Endothelial cell of umbilical vein (primary cell): ENCODE results near the gene NUDT9.

Experiments
- EZH2 ChIP-seq: IDR thresholded peaks from 2 replicates; pipeline ENCODE4 v1.6.1; 2012; ENCODE audit warnings: borderline replicate concordance, low read depth, mild to moderate bottlenecking, moderate library complexity, low read length, inconsistent platforms; ENCODE audit not compliant: severe bottlenecking
- FOS ChIP-seq: IDR thresholded peaks from 2 replicates; pipeline ENCODE4 v1.6.1; 2011; ENCODE audit warnings: mild to moderate bottlenecking, low read length, moderate library complexity, borderline replicate concordance; ENCODE audit not compliant: insufficient read depth
- GATA2 ChIP-seq: IDR thresholded peaks from 2 replicates; pipeline ENCODE4 v1.7.0; 2011; ENCODE audit warnings: low read depth, mild to moderate bottlenecking, moderate library complexity, mixed read lengths, low read length; ENCODE audit not compliant: insufficient read length, insufficient read depth
- POLR2A ChIP-seq: IDR thresholded peaks from 2 replicates; pipeline ENCODE4 v1.6.1; 2012; ENCODE audit warnings: low read depth, mild to moderate bottlenecking, control low read depth, low read length
- POLR2AphosphoS5 ChIP-seq: IDR thresholded peaks from 2 replicates; pipeline ENCODE4 v1.6.1; 2012; ENCODE audit warnings: low read depth, mild to moderate bottlenecking, control low read depth, low read length, moderate library complexity; ENCODE audit not compliant: insufficient read depth
- TF ChIP-seq, protein P1 (sequence below), 2 donors: IDR thresholded peaks; 1 replicate in 1 of 2; 2 replicates in 1 of 2; pipeline ENCODE4 v1.5.1; 2011; ENCODE audit warnings: low read length in 2 of 2, mild to moderate bottlenecking in 2 of 2, moderate library complexity in 2 of 2, control low read depth in 1 of 2, inconsistent platforms in 1 of 2, low read depth in 1 of 2; ENCODE audit not compliant: insufficient read depth in 1 of 2; ENCODE audit errors: extremely low read depth in 1 of 2
- TF ChIP-seq, protein P2 (sequence below): IDR thresholded peaks from 2 replicates; pipeline ENCODE4 v1.6.1; 2011; ENCODE audit not compliant: insufficient read depth, insufficient read length

DNA sequence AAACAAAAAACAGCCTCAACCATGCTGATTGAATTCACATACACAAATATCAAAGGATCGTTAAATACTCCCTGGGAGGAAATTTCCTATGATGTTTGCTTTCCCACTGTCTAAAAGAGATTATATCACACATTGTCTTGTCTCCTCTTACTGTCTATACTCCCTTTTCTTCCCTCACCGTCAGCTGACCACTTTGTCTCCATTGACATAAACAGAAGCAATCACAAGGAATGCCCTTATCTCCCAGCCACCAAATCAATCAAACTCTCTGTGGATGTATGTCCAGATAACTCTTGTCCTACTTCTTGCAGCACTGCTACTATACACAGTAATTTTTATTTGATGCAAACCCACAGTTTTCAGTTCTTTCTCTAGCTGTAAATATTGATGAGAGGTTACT, 12.2 kb upstream of the NUDT9 start:
- TF ChIP-seq, protein P1, sequence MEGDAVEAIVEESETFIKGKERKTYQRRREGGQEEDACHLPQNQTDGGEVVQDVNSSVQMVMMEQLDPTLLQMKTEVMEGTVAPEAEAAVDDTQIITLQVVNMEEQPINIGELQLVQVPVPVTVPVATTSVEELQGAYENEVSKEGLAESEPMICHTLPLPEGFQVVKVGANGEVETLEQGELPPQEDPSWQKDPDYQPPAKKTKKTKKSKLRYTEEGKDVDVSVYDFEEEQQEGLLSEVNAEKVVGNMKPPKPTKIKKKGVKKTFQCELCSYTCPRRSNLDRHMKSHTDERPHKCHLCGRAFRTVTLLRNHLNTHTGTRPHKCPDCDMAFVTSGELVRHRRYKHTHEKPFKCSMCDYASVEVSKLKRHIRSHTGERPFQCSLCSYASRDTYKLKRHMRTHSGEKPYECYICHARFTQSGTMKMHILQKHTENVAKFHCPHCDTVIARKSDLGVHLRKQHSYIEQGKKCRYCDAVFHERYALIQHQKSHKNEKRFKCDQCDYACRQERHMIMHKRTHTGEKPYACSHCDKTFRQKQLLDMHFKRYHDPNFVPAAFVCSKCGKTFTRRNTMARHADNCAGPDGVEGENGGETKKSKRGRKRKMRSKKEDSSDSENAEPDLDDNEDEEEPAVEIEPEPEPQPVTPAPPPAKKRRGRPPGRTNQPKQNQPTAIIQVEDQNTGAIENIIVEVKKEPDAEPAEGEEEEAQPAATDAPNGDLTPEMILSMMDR (IDR thresholded peaks at IDR 0.05; ENCODE audit: extremely low read depth in 1 of 2, insufficient read depth in 1 of 2, low read depth in 1 of 2, low read length in 2 of 2) = no peak
- TF ChIP-seq GATA2 (no peak), EZH2 (no peak), POLR2A (no peak), POLR2AphosphoS5 (no peak), FOS (no peak)
- TF ChIP-seq, protein P2, sequence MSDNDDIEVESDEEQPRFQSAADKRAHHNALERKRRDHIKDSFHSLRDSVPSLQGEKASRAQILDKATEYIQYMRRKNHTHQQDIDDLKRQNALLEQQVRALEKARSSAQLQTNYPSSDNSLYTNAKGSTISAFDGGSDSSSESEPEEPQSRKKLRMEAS = no peak
